Transverse colon (tissue), 4 donors: ENCODE data around the gene TNRC6C.

Experiments used
- EP300 ChIP-seq: sonication (generic); formaldehyde crosslinking; IDR thresholded peaks from one replicate; pipeline ENCODE4 v1.6.1; 2017; ENCODE audit warnings: antibody characterized with exemption, low read depth
- POLR2AphosphoS5 ChIP-seq, 3 donors: sonication (generic); formaldehyde crosslinking; IDR thresholded peaks; one replicate each; pipeline ENCODE4 v1.6.1; 2016; ENCODE audit warnings: antibody characterized with exemption in 3 of 3
- TF ChIP-seq, protein P1 (sequence below), 5 experiments: fragments of 200-600 bp in 3 of 5; fragments of 450-650 bp in 2 of 5; sonication (generic) in 3 of 5; IDR thresholded peaks; 1 replicate in 2 of 5; 2 replicates in 3 of 5; pipeline ENCODE4 v1.5.1; 2016 to 2017; ENCODE audit warnings: antibody characterized with exemption in 5 of 5, inconsistent platforms in 3 of 5, mild to moderate bottlenecking in 2 of 5, moderate library complexity in 1 of 5

GRCh38 chr17:78125138-78125913 lies 166.8 kb downstream of the TNRC6C start:
- TF ChIP-seq, protein P1, sequence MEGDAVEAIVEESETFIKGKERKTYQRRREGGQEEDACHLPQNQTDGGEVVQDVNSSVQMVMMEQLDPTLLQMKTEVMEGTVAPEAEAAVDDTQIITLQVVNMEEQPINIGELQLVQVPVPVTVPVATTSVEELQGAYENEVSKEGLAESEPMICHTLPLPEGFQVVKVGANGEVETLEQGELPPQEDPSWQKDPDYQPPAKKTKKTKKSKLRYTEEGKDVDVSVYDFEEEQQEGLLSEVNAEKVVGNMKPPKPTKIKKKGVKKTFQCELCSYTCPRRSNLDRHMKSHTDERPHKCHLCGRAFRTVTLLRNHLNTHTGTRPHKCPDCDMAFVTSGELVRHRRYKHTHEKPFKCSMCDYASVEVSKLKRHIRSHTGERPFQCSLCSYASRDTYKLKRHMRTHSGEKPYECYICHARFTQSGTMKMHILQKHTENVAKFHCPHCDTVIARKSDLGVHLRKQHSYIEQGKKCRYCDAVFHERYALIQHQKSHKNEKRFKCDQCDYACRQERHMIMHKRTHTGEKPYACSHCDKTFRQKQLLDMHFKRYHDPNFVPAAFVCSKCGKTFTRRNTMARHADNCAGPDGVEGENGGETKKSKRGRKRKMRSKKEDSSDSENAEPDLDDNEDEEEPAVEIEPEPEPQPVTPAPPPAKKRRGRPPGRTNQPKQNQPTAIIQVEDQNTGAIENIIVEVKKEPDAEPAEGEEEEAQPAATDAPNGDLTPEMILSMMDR (IDR thresholded peaks at IDR 0.05): no peak
- no peak for TF ChIP-seq POLR2AphosphoS5 (IDR thresholded peaks at IDR 0.05)
- TF ChIP-seq EP300: no peak
